ENCODE data around the gene AFDN. TPM values are rescaled to one million over a fixed set of nuclear protein-coding genes. Genes with fewer than 3 reads are reported as not detected.

AFDN gene
- total and polyA plus RNA-seq, 2 donors (not counting 1 experiment from before 2014, with no cell fraction given): 21.0 to 57.1 TPM

DNA sequence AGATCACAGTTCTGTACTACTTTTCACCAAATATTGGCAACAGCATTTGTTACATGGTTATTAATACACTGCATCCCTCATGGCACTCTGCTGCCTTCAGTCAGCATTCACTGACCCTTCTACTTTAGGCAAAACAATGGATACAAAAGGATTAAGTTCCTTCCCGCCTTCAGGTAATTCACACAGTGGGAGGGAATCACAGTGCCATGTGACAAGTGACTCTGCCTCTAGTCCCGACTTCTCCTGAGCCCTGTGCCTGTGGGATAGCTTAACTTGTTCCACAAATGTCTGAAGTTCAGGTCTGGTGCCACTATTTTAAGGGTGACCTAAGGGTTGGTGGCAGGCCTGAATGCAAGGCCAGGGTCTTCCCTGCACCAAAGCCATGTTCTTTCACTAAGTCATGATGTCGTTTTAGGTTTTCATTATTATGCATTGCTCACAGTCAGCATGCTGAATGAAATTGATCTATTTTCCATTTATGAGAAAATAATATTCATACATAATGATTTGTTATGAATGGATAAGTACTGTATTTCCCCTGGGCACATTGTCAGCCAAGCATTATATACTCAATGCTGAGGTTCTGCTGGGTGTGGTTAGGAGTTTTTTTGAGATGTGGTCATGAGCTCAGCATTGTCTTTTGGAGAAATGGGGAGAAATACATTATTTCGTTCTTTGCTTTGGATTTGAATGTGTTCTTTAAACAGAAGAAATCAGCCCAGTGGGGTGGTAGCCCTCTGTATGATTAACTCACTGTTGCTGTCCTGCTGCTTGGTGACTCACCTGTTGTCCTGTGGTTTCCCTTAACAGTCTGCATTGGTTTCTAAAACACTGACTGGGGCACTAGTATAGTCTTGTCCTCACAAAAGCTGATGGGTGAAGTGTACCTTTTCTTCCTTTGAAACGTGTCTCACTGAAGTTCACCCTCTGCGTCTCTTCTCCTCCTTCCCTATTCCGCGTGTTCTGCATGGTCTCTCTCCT is 66.4 kb downstream of the AFDN start:
- no peaks in the 10 kb centered on the region for H3K27me3 ChIP-seq (ENCODE audit: control insufficient read depth, insufficient read depth, low read length)

DNA sequence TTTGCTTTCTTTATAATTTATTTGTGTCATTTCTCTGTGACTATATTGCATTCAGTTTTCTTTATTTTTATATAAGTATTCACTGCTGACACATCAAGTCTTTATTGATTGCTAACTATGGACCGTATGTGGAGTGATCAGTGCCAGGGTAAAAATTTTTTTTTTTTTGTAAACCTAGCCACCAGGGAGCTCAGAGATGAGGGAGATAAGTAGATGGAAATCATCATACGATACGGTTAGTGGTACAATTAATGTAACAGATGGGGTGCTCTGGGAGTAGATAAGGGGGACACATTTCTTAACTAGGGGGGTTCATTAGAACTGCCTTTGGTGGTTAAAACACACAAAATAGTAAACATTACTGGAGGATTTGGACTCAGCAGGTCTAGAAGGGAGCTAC is 68.3 kb downstream of the AFDN start:
- H3K9ac ChIP-seq (ENCODE audit: insufficient read depth, low read length): no peak overlapping the region
- H3K27me3 ChIP-seq (ENCODE audit: control insufficient read depth, insufficient read depth, low read length): no peaks in the 10 kb centered on the region
- no peak for DNase-seq (ENCODE audit: low read depth in 2 of 2)
- no peak overlapping the region for H3K4me3 ChIP-seq (replicated peaks in 1 of 4; ENCODE audit: control extremely low read depth in 1 of 4, insufficient read depth in 1 of 4, low read depth in 3 of 4, low read length in 4 of 4)
- no peak overlapping the region for H3K27ac ChIP-seq (ENCODE audit: insufficient read depth, low read length)
- H3K4me2 ChIP-seq (ENCODE audit: extremely low read depth, insufficient read depth, low read length): no peak overlapping the region
- no peaks in the 10 kb centered on the region for H3K4me1 ChIP-seq (ENCODE audit: control insufficient read depth, extremely low read depth, insufficient read depth, low read length)
- H3K36me3 ChIP-seq (ENCODE audit: control insufficient read depth, insufficient read depth, low read length): no peaks in the 10 kb centered on the region
- no peaks in the 10 kb centered on the region for H3K9me3 ChIP-seq (ENCODE audit: control insufficient read depth, insufficient read depth, low read depth, low read length)
- no peaks in the 10 kb centered on the region for H4K20me1 ChIP-seq (ENCODE audit: control insufficient read depth, extremely low read depth, insufficient read depth, low read length)
- no peak for TF ChIP-seq EZH2 (IDR thresholded peaks at IDR 0.05; ENCODE audit: low read length, missing control alignments)
- TF ChIP-seq, protein P1, sequence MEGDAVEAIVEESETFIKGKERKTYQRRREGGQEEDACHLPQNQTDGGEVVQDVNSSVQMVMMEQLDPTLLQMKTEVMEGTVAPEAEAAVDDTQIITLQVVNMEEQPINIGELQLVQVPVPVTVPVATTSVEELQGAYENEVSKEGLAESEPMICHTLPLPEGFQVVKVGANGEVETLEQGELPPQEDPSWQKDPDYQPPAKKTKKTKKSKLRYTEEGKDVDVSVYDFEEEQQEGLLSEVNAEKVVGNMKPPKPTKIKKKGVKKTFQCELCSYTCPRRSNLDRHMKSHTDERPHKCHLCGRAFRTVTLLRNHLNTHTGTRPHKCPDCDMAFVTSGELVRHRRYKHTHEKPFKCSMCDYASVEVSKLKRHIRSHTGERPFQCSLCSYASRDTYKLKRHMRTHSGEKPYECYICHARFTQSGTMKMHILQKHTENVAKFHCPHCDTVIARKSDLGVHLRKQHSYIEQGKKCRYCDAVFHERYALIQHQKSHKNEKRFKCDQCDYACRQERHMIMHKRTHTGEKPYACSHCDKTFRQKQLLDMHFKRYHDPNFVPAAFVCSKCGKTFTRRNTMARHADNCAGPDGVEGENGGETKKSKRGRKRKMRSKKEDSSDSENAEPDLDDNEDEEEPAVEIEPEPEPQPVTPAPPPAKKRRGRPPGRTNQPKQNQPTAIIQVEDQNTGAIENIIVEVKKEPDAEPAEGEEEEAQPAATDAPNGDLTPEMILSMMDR (conservative IDR thresholded peaks at IDR 0.05 in 1 of 2, IDR thresholded peaks at IDR 0.05 in 1 of 2; ENCODE audit: low read depth in 1 of 2, low read length in 2 of 2): no peak
- H2AFZ ChIP-seq (ENCODE audit: low read length): no peak overlapping the region
- H3K79me2 ChIP-seq (ENCODE audit: control insufficient read depth, insufficient read depth, low read length): no peaks in the 10 kb centered on the region

More for the DNA sequence above, 66.4 kb downstream of the AFDN start:
- Histone ChIP-seq H3K27ac (ENCODE audit: insufficient read depth, low read length) (no peak overlapping the region), H3K36me3 (ENCODE audit: control insufficient read depth, insufficient read depth, low read length) (no peaks in the 10 kb centered on the region), H3K79me2 (ENCODE audit: control insufficient read depth, insufficient read depth, low read length) (no peaks in the 10 kb centered on the region), H4K20me1 (ENCODE audit: control insufficient read depth, extremely low read depth, insufficient read depth, low read length) (no peaks in the 10 kb centered on the region), H3K4me3 (replicated peaks in 1 of 4; ENCODE audit: control extremely low read depth in 1 of 4, insufficient read depth in 1 of 4, low read depth in 3 of 4, low read length in 4 of 4) (no peak overlapping the region), H3K9me3 (ENCODE audit: control insufficient read depth, insufficient read depth, low read depth, low read length) (no peaks in the 10 kb centered on the region), H3K4me2 (ENCODE audit: extremely low read depth, insufficient read depth, low read length) (no peak overlapping the region), H2AFZ (ENCODE audit: low read length) (no peak overlapping the region), H3K9ac (ENCODE audit: insufficient read depth, low read length) (no peak overlapping the region), H3K4me1 (ENCODE audit: control insufficient read depth, extremely low read depth, insufficient read depth, low read length) (no peaks in the 10 kb centered on the region)
- no peak for TF ChIP-seq EZH2 (IDR thresholded peaks at IDR 0.05; ENCODE audit: low read length, missing control alignments)
- TF ChIP-seq, protein P1 (conservative IDR thresholded peaks at IDR 0.05 in 1 of 2, IDR thresholded peaks at IDR 0.05 in 1 of 2; ENCODE audit: low read depth in 1 of 2, low read length in 2 of 2): no peak
- DNase-seq (ENCODE audit: low read depth in 2 of 2): peak in 1 of 2 donors; percentile 63

DNA sequence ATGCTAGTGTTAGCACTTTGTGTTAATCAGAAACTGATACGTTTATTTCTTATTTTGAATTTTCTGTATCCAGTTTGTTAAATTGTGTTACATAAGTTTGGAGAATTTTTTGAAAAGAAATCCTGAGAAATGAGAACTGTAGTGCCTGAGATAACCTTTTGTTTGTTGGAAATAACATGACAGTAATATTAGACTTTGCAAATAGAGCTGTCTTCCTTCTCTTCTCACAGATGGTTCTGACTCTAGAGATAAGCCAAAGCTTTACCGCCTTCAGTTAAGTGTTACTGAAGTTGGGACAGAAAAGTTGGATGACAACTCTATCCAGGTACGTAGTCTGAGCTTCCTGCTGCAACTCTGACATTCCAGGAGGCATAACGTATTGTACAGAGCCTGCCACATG is 69.9 kb downstream of the AFDN start:
- Histone ChIP-seq H3K4me2 (ENCODE audit: extremely low read depth, insufficient read depth, low read length) (no peak overlapping the region), H3K9ac (ENCODE audit: insufficient read depth, low read length) (no peak overlapping the region), H3K4me1 (ENCODE audit: control insufficient read depth, extremely low read depth, insufficient read depth, low read length) (no peaks in the 10 kb centered on the region), H3K36me3 (ENCODE audit: control insufficient read depth, insufficient read depth, low read length) (no peaks in the 10 kb centered on the region), H2AFZ (ENCODE audit: low read length) (no peak overlapping the region), H3K27ac (ENCODE audit: insufficient read depth, low read length) (no peak overlapping the region), H3K79me2 (ENCODE audit: control insufficient read depth, insufficient read depth, low read length) (no peaks in the 10 kb centered on the region), H4K20me1 (ENCODE audit: control insufficient read depth, extremely low read depth, insufficient read depth, low read length) (no peaks in the 10 kb centered on the region), H3K4me3 (replicated peaks in 1 of 4; ENCODE audit: control extremely low read depth in 1 of 4, insufficient read depth in 1 of 4, low read depth in 3 of 4, low read length in 4 of 4) (no peak overlapping the region), H3K9me3 (ENCODE audit: control insufficient read depth, insufficient read depth, low read depth, low read length) (no peaks in the 10 kb centered on the region), H3K27me3 (ENCODE audit: control insufficient read depth, insufficient read depth, low read length) (no peaks in the 10 kb centered on the region)
- DNase-seq (ENCODE audit: low read depth in 2 of 2): no peak
- TF ChIP-seq, protein P1 (conservative IDR thresholded peaks at IDR 0.05 in 1 of 2, IDR thresholded peaks at IDR 0.05 in 1 of 2; ENCODE audit: low read depth in 1 of 2, low read length in 2 of 2): no peak
- TF ChIP-seq EZH2 (IDR thresholded peaks at IDR 0.05; ENCODE audit: low read length, missing control alignments): no peak
